Right ventricle myocardium superior (tissue), 1 donor: ENCODE data around the gene OR10A6. TPM values are rescaled to one million over a fixed set of nuclear protein-coding genes. Genes with fewer than 3 reads are reported as not detected.

Experiments used
- ATAC-seq: fragments of 200-7000 bp; cut with Tn5 transposase; one replicate; pipeline ENCODE4 v1.9.1; 2020; ENCODE audit warnings: mild to moderate bottlenecking; ENCODE audit not compliant: poor library complexity
- DNase-seq: peaks from one replicate; pipeline ENCODE4 v3.0.0-alpha.2; 2020
- intact Hi-C: fragments of 100-400 bp; cut with DNase I; formaldehyde crosslinking; loops from one replicate; pipeline ENCODE4 v1.11.2; 2022
- long read RNA-seq: library from polyadenylated mRNA; unstranded; transcript quantifications from one replicate; pipeline ENCODE4 v2.0.0, GENCODE V29; 2021
- total RNA-seq: library from RNA; stranded (reverse); fragmentation: NEBNext Ultra II Directional; extraction: Animal tissue kit (Norgen Biotek cat#: 25700); gene quantifications from one replicate; pipeline ENCODE4 v1.2.1, GENCODE V29; 2021
- donor health status: DM: no; HTN: yes; CAD: no; lungs with severe emphysema.

Gene OR10A6
- total RNA-seq = not detected
- long read RNA-seq = 0 reads

GRCh38 chr11:7931168-7931567 lies at the start of gene OR10A6:
Gene OR10A6, minus strand, starts transcription at chr11:7931268. Its CDS starts 2,606 bp downstream, at chr11:7928662.
- intact Hi-C loops = no loop called here
- ATAC-seq (no peak), DNase-seq (no peak)

- intact Hi-C loops = no loop called here
- ATAC-seq (no peak), DNase-seq (no peak)
Observed at GRCh38 chr11:7977232-7977917, 46.3 kb upstream of the OR10A6 start.

GRCh38 chr11:7974668-7975067 lies 43.6 kb upstream of the OR10A6 start:
- intact Hi-C loops = no loop called here
- DNase-seq (no peak), ATAC-seq (no peak)

GRCh38 chr11:7973011-7973410 lies 41.9 kb upstream of the OR10A6 start:
- no peak for DNase-seq
- intact Hi-C loops = no loop called here
- no peak for ATAC-seq

- DNase-seq = no peak
- ATAC-seq = no peak
- intact Hi-C loops = no loop called here
Observed at GRCh38 chr11:7971846-7972245, 40.8 kb upstream of the OR10A6 start.

GRCh38 chr11:7969756-7970646 lies 38.9 kb upstream of the OR10A6 start:
- intact Hi-C loops = no loop called here
- no peak for DNase-seq
- no peak for ATAC-seq

- no peak for DNase-seq
- intact Hi-C loops = no loop called here
- ATAC-seq = no peak
Observed at GRCh38 chr11:7968686-7969085, 37.6 kb upstream of the OR10A6 start.

- DNase-seq = no peak
- intact Hi-C loops = no loop called here
- ATAC-seq = no peak
Observed at GRCh38 chr11:7967826-7968225, 36.8 kb upstream of the OR10A6 start.

- no peak for ATAC-seq
- DNase-seq = no peak
- intact Hi-C loops = no loop called here
Observed at GRCh38 chr11:7967097-7967496, 36.0 kb upstream of the OR10A6 start.

GRCh38 chr11:7965386-7965785 lies 34.3 kb upstream of the OR10A6 start, which contains the start of gene NLRP10:
Gene NLRP10, minus strand, starts transcription at chr11:7965447. Its CDS starts 1,952 bp downstream, at chr11:7963495.
- no peak for ATAC-seq
- DNase-seq = no peak
- intact Hi-C loops = no loop called here

GRCh38 chr11:7964873-7965272 lies 33.8 kb upstream of the OR10A6 start:
- ATAC-seq (no peak), DNase-seq (no peak)
- intact Hi-C loops = no loop called here

- intact Hi-C loops = no loop called here
- ATAC-seq (no peak), DNase-seq (no peak)
Observed at GRCh38 chr11:7964261-7964660, 33.2 kb upstream of the OR10A6 start.

GRCh38 chr11:7955191-7955590 lies 24.1 kb upstream of the OR10A6 start:
- intact Hi-C loops = no loop called here

GRCh38 chr11:7949934-7950333 lies 18.9 kb upstream of the OR10A6 start:
- DNase-seq (no peak), ATAC-seq (no peak)
- intact Hi-C loops = no loop called here

More at GRCh38 chr11:7955191-7955590, 24.1 kb upstream of the OR10A6 start:
- ATAC-seq = no peak
- DNase-seq = no peak

- no peak for ATAC-seq
- intact Hi-C loops = no loop called here
- no peak for DNase-seq
Observed at GRCh38 chr11:7944123-7944522, 13.1 kb upstream of the OR10A6 start.

- intact Hi-C loops = no loop called here
- DNase-seq (no peak), ATAC-seq (no peak)
Observed at GRCh38 chr11:7941608-7942007, 10.5 kb upstream of the OR10A6 start, which contains the start of gene OR10A3. Gene OR10A3, minus strand, starts transcription at chr11:7941708. Its CDS starts 2,188 bp downstream, at chr11:7939520.

- intact Hi-C loops = no loop called here
- ATAC-seq = no peak
Observed at GRCh38 chr11:7941146-7941545, 10.1 kb upstream of the OR10A6 start.

GRCh38 chr11:7936615-7937014 lies 5.5 kb upstream of the OR10A6 start:
- intact Hi-C loops = no loop called here
- no peak for ATAC-seq
- no peak for DNase-seq

More at GRCh38 chr11:7941146-7941545, 10.1 kb upstream of the OR10A6 start:
- no peak for DNase-seq

GRCh38 chr11:7927635-7928034 lies 3.4 kb downstream of the OR10A6 start:
- intact Hi-C loops = no loop called here
- ATAC-seq = no peak
- DNase-seq = no peak

- no peak for ATAC-seq
- intact Hi-C loops = no loop called here
- no peak for DNase-seq
Observed at GRCh38 chr11:7924536-7924935, 6.5 kb downstream of the OR10A6 start.
